Endodermal cell (in vitro differentiated cells): ENCODE data around the gene CACNG6. TPM values are rescaled to one million over a fixed set of nuclear protein-coding genes. Genes with fewer than 3 reads are reported as not detected.

Experiments
- DNase-seq: peaks from one replicate; pipeline ENCODE4 v3.0.0-alpha.2; 2017
- H3K27ac ChIP-seq: 2 replicates; pipeline ENCODE4 v1.5.1; 2013; ENCODE audit warnings: mild to moderate bottlenecking, low read depth, low read length, moderate library complexity
- H3K27me3 ChIP-seq: 2 replicates; pipeline ENCODE4 v1.6.1; 2013; ENCODE audit warnings: mild to moderate bottlenecking, low read length, moderate library complexity; ENCODE audit not compliant: insufficient read depth, control insufficient read depth, poor library complexity, severe bottlenecking
- H3K36me3 ChIP-seq: 2 replicates; pipeline ENCODE4 v1.7.0; 2013; ENCODE audit warnings: mild to moderate bottlenecking, low read length, moderate library complexity; ENCODE audit not compliant: control insufficient read depth, insufficient read depth
- H3K4me1 ChIP-seq: one replicate; pipeline ENCODE4 v1.7.0; 2013; ENCODE audit warnings: low read length; ENCODE audit not compliant: control insufficient read depth, insufficient read depth
- H3K4me3 ChIP-seq: 2 replicates; pipeline ENCODE4 v1.5.1; 2013; ENCODE audit warnings: mild to moderate bottlenecking, low read length, moderate library complexity
- H3K9ac ChIP-seq: 2 replicates; pipeline ENCODE4 v1.6.1; 2013; ENCODE audit warnings: mild to moderate bottlenecking, low read length, moderate library complexity; ENCODE audit not compliant: poor library complexity, severe bottlenecking; ENCODE audit errors: extremely low read depth
- H3K9me3 ChIP-seq: 2 replicates; pipeline ENCODE4 v1.6.1; 2013; ENCODE audit warnings: mild to moderate bottlenecking, low read length, moderate library complexity; ENCODE audit not compliant: control insufficient read depth
- H3K27ac Mint-ChIP-seq: 2 replicates; pipeline ENCODE4 v1.8.0; 2020; ENCODE audit warnings: mixed read lengths
- H3K27me3 Mint-ChIP-seq: 2 replicates; pipeline ENCODE4 v1.8.0; 2021; ENCODE audit warnings: mild to moderate bottlenecking, mixed read lengths; ENCODE audit not compliant: insufficient read depth
- H3K36me3 Mint-ChIP-seq: 2 replicates; pipeline ENCODE4 v1.8.0; 2020; ENCODE audit warnings: low read depth, mixed read lengths
- H3K4me1 Mint-ChIP-seq: 2 replicates; pipeline ENCODE4 v1.8.0; 2020; ENCODE audit warnings: mixed read lengths
- H3K4me3 Mint-ChIP-seq: 2 replicates; pipeline ENCODE4 v1.8.0; 2020; ENCODE audit warnings: mild to moderate bottlenecking, moderate library complexity, mixed read lengths
- H3K9me3 Mint-ChIP-seq: 2 replicates; pipeline ENCODE4 v1.8.0; 2020; ENCODE audit warnings: mild to moderate bottlenecking, mixed read lengths
- WGBS, 2 experiments: methylation state at CpG; one replicate each; pipeline versions ENCODE4 v1.1.5 to v1.1.7; 2013; ENCODE audit warnings: missing lambda C conversion rate in 2 of 2, mixed read lengths in 1 of 2; ENCODE audit not compliant: insufficient coverage in 1 of 2, insufficient read length in 1 of 2; 5-methylcytosine and 5-hydroxymethylcytosine counted together
- long read RNA-seq, 4 experiments: library from polyadenylated mRNA in 2 of 4; library from RNA in 1 of 4; library from capped mRNA in 1 of 4; stranded (forward) in 3 of 4; unstranded in 1 of 4; transcript quantifications; one replicate each; pipeline ENCODE4 v2.0.0, GENCODE V29; 2020 to 2021; ENCODE audit warnings: inconsistent platforms in 1 of 4
- polyA plus RNA-seq, 2 experiments: library from polyadenylated mRNA; stranded (reverse); fragments of 50-300 nt; gene quantifications; one replicate each; pipeline ENCODE4 v1.2.3, GENCODE V29; 2013
- total RNA-seq, 2 donors: library from RNA; stranded (reverse); fragmentation: NEBNext Ultra II Directional in 1 of 2; extraction: Animal tissue kit (Norgen Biotek cat#: 25700) in 1 of 2; gene quantifications; 2 replicates in 1 of 2; 3 replicates in 1 of 2; pipeline ENCODE4 v1.2.1, GENCODE V29; 2021
- TF ChIP-seq, protein P1 (sequence below): fragments of 200-600 bp; sonication (generic); conservative IDR thresholded peaks from 2 replicates; pipeline ENCODE4 v1.5.0; 2021; ENCODE audit warnings: antibody characterized with exemption, mild to moderate bottlenecking

The CACNG6 gene
- total RNA-seq = 1 to 10 TPM in 1 of 2 donors, under 1 TPM in 1; 0.92 to 1.8 TPM
- polyA plus RNA-seq (2013, experiment 1 of 2) = 1.6 TPM
- 1.5 TPM for polyA plus RNA-seq (2013, experiment 2 of 2)
- long read RNA-seq, experiment 1, partial matches to known transcripts = 0 of 2 reads
- long read RNA-seq, experiment 1, other reads (novel, unspliced or antisense) = 1 of 2 reads
- long read RNA-seq, experiment 2, partial matches to known transcripts = 0 of 1 reads
- long read RNA-seq, experiment 2, other reads (novel, unspliced or antisense) = 0 of 1 reads
- long read RNA-seq, experiment 3 = 0 reads
- long read RNA-seq, experiment 4 = 0 reads

- Mint-ChIP-seq H3K36me3 (no peaks in the 10 kb centered on the region), H3K9me3 (no peaks in the 10 kb centered on the region), H3K27me3 (peaks cover 64% of the 10 kb centered on the region), H3K27ac (no peak within 1 kb of the TSS), H3K4me1 (no peaks in the 10 kb centered on the region), H3K4me3 (peak within 1 kb of the TSS; percentile 48)
- TF ChIP-seq, protein P1, sequence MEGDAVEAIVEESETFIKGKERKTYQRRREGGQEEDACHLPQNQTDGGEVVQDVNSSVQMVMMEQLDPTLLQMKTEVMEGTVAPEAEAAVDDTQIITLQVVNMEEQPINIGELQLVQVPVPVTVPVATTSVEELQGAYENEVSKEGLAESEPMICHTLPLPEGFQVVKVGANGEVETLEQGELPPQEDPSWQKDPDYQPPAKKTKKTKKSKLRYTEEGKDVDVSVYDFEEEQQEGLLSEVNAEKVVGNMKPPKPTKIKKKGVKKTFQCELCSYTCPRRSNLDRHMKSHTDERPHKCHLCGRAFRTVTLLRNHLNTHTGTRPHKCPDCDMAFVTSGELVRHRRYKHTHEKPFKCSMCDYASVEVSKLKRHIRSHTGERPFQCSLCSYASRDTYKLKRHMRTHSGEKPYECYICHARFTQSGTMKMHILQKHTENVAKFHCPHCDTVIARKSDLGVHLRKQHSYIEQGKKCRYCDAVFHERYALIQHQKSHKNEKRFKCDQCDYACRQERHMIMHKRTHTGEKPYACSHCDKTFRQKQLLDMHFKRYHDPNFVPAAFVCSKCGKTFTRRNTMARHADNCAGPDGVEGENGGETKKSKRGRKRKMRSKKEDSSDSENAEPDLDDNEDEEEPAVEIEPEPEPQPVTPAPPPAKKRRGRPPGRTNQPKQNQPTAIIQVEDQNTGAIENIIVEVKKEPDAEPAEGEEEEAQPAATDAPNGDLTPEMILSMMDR = no peak
- H3K9me3 ChIP-seq = no peaks in the 10 kb centered on the region
- 23 to 34% methylated on average over 17 to 61 of the region's 66 CpGs for WGBS, 2 experiments
- H3K9ac ChIP-seq = no peak within 1 kb of the TSS
- H3K36me3 ChIP-seq = no peaks in the 10 kb centered on the region
- peak; percentile 86 for DNase-seq
- no peaks in the 10 kb centered on the region for H3K4me1 ChIP-seq
- peaks cover 49% of the 10 kb centered on the region for H3K27me3 ChIP-seq
- no peak within 1 kb of the TSS for H3K27ac ChIP-seq
- no peak within 1 kb of the TSS for H3K4me3 ChIP-seq
Observed at GRCh38 chr19:53991224-53992113, at the start of gene CACNG6. Gene CACNG6, plus strand, starts transcription at chr19:53991637. Its CDS starts 1,241 bp downstream, at chr19:53992878.

- TF ChIP-seq, protein P1 = peak; percentile 86
- Mint-ChIP-seq H3K27ac (no peak overlapping the region), H3K4me3 (peak overlapping the region; percentile 56), H3K4me1 (peaks cover 2% of the 10 kb centered on the region), H3K27me3 (peaks cover 63% of the 10 kb centered on the region), H3K9me3 (no peaks in the 10 kb centered on the region), H3K36me3 (no peaks in the 10 kb centered on the region)
- H3K9me3 ChIP-seq = no peaks in the 10 kb centered on the region
- no peak overlapping the region for H3K27ac ChIP-seq
- peak overlapping the region; percentile 71 for H3K4me3 ChIP-seq
- DNase-seq = peak; percentile 99
- WGBS, 2 experiments = 27 to 51% methylated on average over 24 to 55 of the region's 55 CpGs
- H3K27me3 ChIP-seq = peaks cover 23% of the 10 kb centered on the region
- no peak overlapping the region for H3K9ac ChIP-seq
- no peaks in the 10 kb centered on the region for H3K4me1 ChIP-seq
- H3K36me3 ChIP-seq = no peaks in the 10 kb centered on the region
Observed at GRCh38 chr19:53942001-53942786, 49.2 kb upstream of the CACNG6 start.

GRCh38 chr19:53944416-53944815 is 47.0 kb upstream of the CACNG6 start:
- Histone ChIP-seq H3K36me3 (no peaks in the 10 kb centered on the region), H3K9ac (no peak overlapping the region), H3K9me3 (no peaks in the 10 kb centered on the region), H3K27me3 (peaks cover 23% of the 10 kb centered on the region), H3K27ac (no peak overlapping the region), H3K4me3 (no peak overlapping the region), H3K4me1 (no peaks in the 10 kb centered on the region)
- TF ChIP-seq, protein P1 = no peak
- Mint-ChIP-seq H3K27me3 (peaks cover 55% of the 10 kb centered on the region), H3K27ac (no peak overlapping the region), H3K36me3 (no peaks in the 10 kb centered on the region), H3K9me3 (no peaks in the 10 kb centered on the region), H3K4me3 (no peak overlapping the region), H3K4me1 (peaks cover 2% of the 10 kb centered on the region)
- DNase-seq = no peak
- 91 to 92% methylated on average over 3 to 4 of the region's 4 CpGs for WGBS, 2 experiments
